Femur (tissue), 1 donor: ENCODE results near the gene EIF4B.

Experiments
- DNase-seq: peaks from one replicate; pipeline ENCODE4 v3.0.0-alpha.2; 2017

EIF4B gene

GRCh38 chr12:53071591-53072551, 65.6 kb downstream of the EIF4B start:
- peak; percentile 92 for DNase-seq

- peak; percentile 62 for DNase-seq
These were observed 67.6 kb downstream of the EIF4B start for GRCh38 chr12:53073881-53074280.

- no peak for DNase-seq
These were observed 68.2 kb downstream of the EIF4B start for GRCh38 chr12:53074283-53074998.

- DNase-seq = no peak
These were observed 68.7 kb downstream of the EIF4B start for GRCh38 chr12:53074999-53075370.

- DNase-seq = no peak
These were observed 70.2 kb downstream of the EIF4B start for GRCh38 chr12:53076461-53076860.

- no peak for DNase-seq
These were observed 70.8 kb downstream of the EIF4B start for GRCh38 chr12:53077030-53077429.

GRCh38 chr12:53078425-53079225, 72.4 kb downstream of the EIF4B start:
- DNase-seq = no peak

GRCh38 chr12:53079226-53080117, 73.2 kb downstream of the EIF4B start, which contains the start of gene SPRYD3:
TSS of gene SPRYD3 (minus strand) at chr12:53079390. CDS start at chr12:53079333, 57 bp downstream.
- peak; percentile 99 for DNase-seq

- no peak for DNase-seq
These were observed 76.5 kb downstream of the EIF4B start for GRCh38 chr12:53082637-53083175.

GRCh38 chr12:53086361-53086760, 80.1 kb downstream of the EIF4B start:
- no peak for DNase-seq

- no peak for DNase-seq
These were observed 83.8 kb downstream of the EIF4B start for GRCh38 chr12:53090105-53090504.

- DNase-seq = no peak
These were observed 84.3 kb downstream of the EIF4B start for GRCh38 chr12:53090554-53090953.

GRCh38 chr12:53091756-53092155, 85.5 kb downstream of the EIF4B start:
- no peak for DNase-seq
